GM23248 (cell line): ENCODE results near the gene DIAPH3.

Experiments used
- EZH2 ChIP-seq: fragments of 200-600 bp; sonication (generic); IDR thresholded peaks from 2 replicates; pipeline ENCODE4 v1.6.1; 2018; ENCODE audit warnings: antibody characterized with exemption, mild to moderate bottlenecking; ENCODE audit not compliant: insufficient read depth, poor library complexity, severe bottlenecking
- EZH2phosphoT487 ChIP-seq: fragments of 200-600 bp; sonication (generic); IDR thresholded peaks from 2 replicates; pipeline ENCODE4 v1.6.1; 2018; ENCODE audit warnings: antibody characterized with exemption, moderate library complexity, mild to moderate bottlenecking, low read depth; ENCODE audit not compliant: insufficient read depth

DNA sequence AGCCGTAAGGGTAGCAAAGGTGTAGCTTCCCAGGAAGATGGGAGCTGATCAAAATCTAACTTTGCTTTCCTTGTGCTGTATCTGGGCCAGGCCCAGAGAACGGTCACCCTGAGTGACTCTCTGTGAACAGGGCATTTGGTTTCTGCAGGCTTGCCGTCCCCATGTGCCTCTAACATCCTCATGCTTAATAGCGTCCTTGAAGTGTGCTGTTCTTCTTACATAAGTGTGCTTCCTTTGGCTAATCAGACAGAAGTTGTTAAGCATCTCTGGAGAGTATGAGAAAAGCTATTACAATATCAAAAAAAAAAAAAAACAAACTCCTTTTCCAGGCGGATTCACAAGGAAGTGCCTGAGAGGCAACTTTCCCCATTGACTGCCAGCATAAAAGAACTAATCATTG, 503.7 kb downstream of the DIAPH3 start:
- TF ChIP-seq EZH2 (no peak), EZH2phosphoT487 (no peak)
